HFFc6 (cell line): ENCODE data around the gene EGFL7. TPM values are rescaled to one million over a fixed set of nuclear protein-coding genes. Genes with fewer than 3 reads are reported as not detected.

ENCODE experiments used
- DNase-seq: peaks from one replicate; pipeline ENCODE4 v3.0.0-alpha.2; 2018
- H3K27ac Mint-ChIP-seq: 2 replicates; pipeline ENCODE4 v1.8.0; 2020; ENCODE audit warnings: mild to moderate bottlenecking, mixed read lengths
- H3K27me3 Mint-ChIP-seq: 2 replicates; pipeline ENCODE4 v1.8.0; 2021; ENCODE audit warnings: mild to moderate bottlenecking, moderate library complexity, mixed read lengths; ENCODE audit not compliant: insufficient read depth
- H3K36me3 Mint-ChIP-seq: 2 replicates; pipeline ENCODE4 v1.8.0; 2021; ENCODE audit warnings: low read depth, mixed read lengths
- H3K4me1 Mint-ChIP-seq: 2 replicates; pipeline ENCODE4 v1.8.0; 2020; ENCODE audit warnings: low read depth, mixed read lengths
- H3K4me3 Mint-ChIP-seq: 2 replicates; pipeline ENCODE4 v1.8.0; 2020; ENCODE audit warnings: mild to moderate bottlenecking, moderate library complexity, mixed read lengths
- H3K9me3 Mint-ChIP-seq: 2 replicates; pipeline ENCODE4 v1.8.0; 2020; ENCODE audit warnings: mild to moderate bottlenecking, mixed read lengths
- CTCF ChIP-seq: fragments of 200-600 bp; sonication (generic); IDR thresholded peaks from 2 replicates; pipeline ENCODE4 v1.5.0; 2021; ENCODE audit warnings: antibody characterized with exemption, mild to moderate bottlenecking
- total RNA-seq, 6 experiments: library from RNA; stranded (reverse); fragmentation: NEBNext Ultra II Directional; extraction: Animal tissue kit (Norgen Biotek cat#: 25700); gene quantifications; 2 replicates in 1 of 6; 3 replicates in 5 of 6; pipeline ENCODE4 v1.2.3, GENCODE V29; 2021

EGFL7 gene
- total RNA-seq, 6 experiments from 2014 or later: 3.5 to 6.3 (median 5.6) TPM

DNA sequence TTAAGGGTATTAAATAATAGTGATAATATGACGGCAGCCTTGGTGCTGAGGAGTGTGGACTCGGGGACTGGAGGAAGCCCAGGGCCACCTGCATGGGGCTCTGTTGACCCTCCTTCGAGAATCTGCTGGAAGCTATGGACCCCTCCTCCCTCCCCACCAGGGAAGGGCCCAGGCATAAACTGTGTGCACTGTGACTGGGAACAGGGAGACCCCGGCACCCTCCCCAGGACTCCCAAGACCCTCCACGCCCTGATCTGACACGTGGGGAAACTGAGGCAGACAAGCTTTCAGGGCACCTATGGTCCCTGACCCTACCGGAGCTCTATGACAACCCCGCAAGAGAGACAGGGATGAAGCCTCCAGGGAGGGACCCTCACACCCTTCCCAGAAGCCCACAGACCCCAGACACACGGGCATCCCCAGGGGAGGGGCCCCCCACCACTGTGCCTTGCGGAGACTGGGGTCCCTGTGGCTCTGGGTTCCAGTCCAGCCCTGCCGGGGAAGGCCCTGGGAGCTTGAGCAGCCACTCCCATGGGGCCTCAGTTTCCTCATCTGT is 6.5 kb upstream of the EGFL7 start:
- Mint-ChIP-seq H3K9me3 (no peaks in the 10 kb centered on the region), H3K4me1 (no peaks in the 10 kb centered on the region), H3K4me3 (no peak overlapping the region), H3K27ac (no peak overlapping the region), H3K27me3 (peaks cover 13% of the 10 kb centered on the region), H3K36me3 (no peaks in the 10 kb centered on the region)
- TF ChIP-seq CTCF: no peak
- no peak for DNase-seq

- no peak for TF ChIP-seq CTCF
- no peaks in the 10 kb centered on the region for H3K36me3 Mint-ChIP-seq
- no peaks in the 10 kb centered on the region for H3K4me1 Mint-ChIP-seq
- H3K9me3 Mint-ChIP-seq: no peaks in the 10 kb centered on the region
- H3K27ac Mint-ChIP-seq: no peak overlapping the region
- no peak for DNase-seq
- H3K4me3 Mint-ChIP-seq: no peak overlapping the region
- peaks cover 12% of the 10 kb centered on the region for H3K27me3 Mint-ChIP-seq
These were observed 5.7 kb upstream of the EGFL7 start for GRCh38 chr9:136656795-136657611.

- TF ChIP-seq CTCF: no peak
- no peak for DNase-seq
- no peak overlapping the region for H3K4me3 Mint-ChIP-seq
- H3K9me3 Mint-ChIP-seq: no peaks in the 10 kb centered on the region
- no peak overlapping the region for H3K27ac Mint-ChIP-seq
- H3K36me3 Mint-ChIP-seq: no peaks in the 10 kb centered on the region
- H3K4me1 Mint-ChIP-seq: no peaks in the 10 kb centered on the region
- peaks cover 7% of the 10 kb centered on the region for H3K27me3 Mint-ChIP-seq
These were observed 4.5 kb upstream of the EGFL7 start for GRCh38 chr9:136657974-136658848.

- no peak for DNase-seq
- no peak overlapping the region for H3K4me3 Mint-ChIP-seq
- no peak for TF ChIP-seq CTCF
- no peaks in the 10 kb centered on the region for H3K36me3 Mint-ChIP-seq
- H3K4me1 Mint-ChIP-seq: no peaks in the 10 kb centered on the region
- no peaks in the 10 kb centered on the region for H3K9me3 Mint-ChIP-seq
- no peak overlapping the region for H3K27ac Mint-ChIP-seq
- peaks cover 7% of the 10 kb centered on the region for H3K27me3 Mint-ChIP-seq
These were observed 3.7 kb upstream of the EGFL7 start for GRCh38 chr9:136658849-136659535.
